Astrocyte (in vitro differentiated cells and primary cell): ENCODE results near the gene PET100. TPM values are rescaled to one million over a fixed set of nuclear protein-coding genes. Genes with fewer than 3 reads are reported as not detected.

Source experiments
- DNase-seq: peaks from one replicate; pipeline ENCODE4 v3.0.0-alpha.2; 2010; ENCODE audit warnings: low read depth
- FAIRE-seq: peaks from 2 replicates; lab custom pipeline; 2011; peaks lifted over from hg19 to GRCh38; lab: Jason Lieb, UNC
- H2AFZ ChIP-seq: 2 replicates; pipeline ENCODE4 v1.6.0; 2012; ENCODE audit warnings: low read depth, low read length, inconsistent platforms
- H3K27ac ChIP-seq: 2 replicates; pipeline ENCODE4 v1.5.1; 2011; ENCODE audit warnings: low read depth, low read length, inconsistent platforms
- H3K27me3 ChIP-seq: 2 replicates; pipeline ENCODE4 v1.6.0; 2011; ENCODE audit warnings: low read length, inconsistent platforms; ENCODE audit not compliant: insufficient read depth
- H3K36me3 ChIP-seq: 2 replicates; pipeline ENCODE4 v1.5.1; 2011; ENCODE audit warnings: low read length, inconsistent platforms; ENCODE audit not compliant: insufficient read depth
- H3K4me1 ChIP-seq: 2 replicates; pipeline ENCODE4 v1.5.1; 2011; ENCODE audit warnings: low read length, inconsistent platforms; ENCODE audit not compliant: insufficient read depth
- H3K4me2 ChIP-seq: 2 replicates; pipeline ENCODE4 v1.6.0; 2012; ENCODE audit warnings: low read length, inconsistent platforms
- H3K4me3 ChIP-seq: 2 replicates; pipeline ENCODE4 v1.5.1; 2011; ENCODE audit warnings: low read depth, mild to moderate bottlenecking, low read length, inconsistent platforms; ENCODE audit not compliant: insufficient read depth
- H3K79me2 ChIP-seq: 2 replicates; pipeline ENCODE4 v1.6.0; 2012; ENCODE audit warnings: mild to moderate bottlenecking, low read length, inconsistent platforms; ENCODE audit not compliant: insufficient read depth
- H3K9ac ChIP-seq: 2 replicates; pipeline ENCODE4 v1.6.0; 2012; ENCODE audit warnings: mild to moderate bottlenecking, low read length, inconsistent platforms
- H3K9me3 ChIP-seq: 2 replicates; pipeline ENCODE4 v1.5.1; 2012; ENCODE audit warnings: low read depth, mild to moderate bottlenecking, low read length, inconsistent platforms; ENCODE audit not compliant: insufficient read depth
- H4K20me1 ChIP-seq: 2 replicates; pipeline ENCODE4 v1.6.0; 2012; ENCODE audit warnings: low read length, inconsistent platforms; ENCODE audit not compliant: insufficient read depth
- H3K27ac Mint-ChIP-seq: one replicate; pipeline ENCODE4 v1.8.0; 2021; ENCODE audit warnings: mild to moderate bottlenecking, mixed read lengths; ENCODE audit not compliant: unreplicated experiment
- H3K27me3 Mint-ChIP-seq: one replicate; pipeline ENCODE4 v1.8.0; 2021; ENCODE audit warnings: low read depth, mixed read lengths; ENCODE audit not compliant: unreplicated experiment
- H3K36me3 Mint-ChIP-seq: one replicate; pipeline ENCODE4 v1.8.0; 2021; ENCODE audit warnings: low read depth, mixed read lengths; ENCODE audit not compliant: unreplicated experiment
- H3K4me1 Mint-ChIP-seq: one replicate; pipeline ENCODE4 v1.8.0; 2021; ENCODE audit warnings: low read depth, mixed read lengths; ENCODE audit not compliant: unreplicated experiment
- H3K4me3 Mint-ChIP-seq: one replicate; pipeline ENCODE4 v1.8.0; 2021; ENCODE audit warnings: mild to moderate bottlenecking, moderate library complexity, mixed read lengths; ENCODE audit not compliant: unreplicated experiment
- H3K9me3 Mint-ChIP-seq: one replicate; pipeline ENCODE4 v1.8.0; 2021; ENCODE audit warnings: mild to moderate bottlenecking, mixed read lengths; ENCODE audit not compliant: unreplicated experiment
- CTCF ChIP-seq: IDR thresholded peaks from 2 replicates; pipeline ENCODE4 v1.5.1; 2011; ENCODE audit warnings: low read depth, mild to moderate bottlenecking, inconsistent platforms, low read length, moderate library complexity; ENCODE audit not compliant: insufficient read depth
- EZH2 ChIP-seq: IDR thresholded peaks from 2 replicates; pipeline ENCODE4 v1.6.1; 2012; ENCODE audit warnings: mild to moderate bottlenecking, low read length, inconsistent platforms; ENCODE audit not compliant: insufficient read depth
- total RNA-seq: library from RNA; stranded (reverse); gene quantifications from 2 replicates; pipeline ENCODE4 v1.2.1, GENCODE V29; 2021

Gene PET100
- total RNA-seq, 1 donor from 2014 or later: 95.8 TPM

GRCh38 chr19:7625763-7626372 is 3.7 kb upstream of the PET100 start:
- Histone ChIP-seq H3K27me3 (no peaks in the 10 kb centered on the region), H3K4me3 (no peak overlapping the region), H2AFZ (no peak overlapping the region), H3K79me2 (peaks cover 56% of the 10 kb centered on the region), H4K20me1 (peaks cover 17% of the 10 kb centered on the region), H3K27ac (no peak overlapping the region), H3K4me2 (no peak overlapping the region), H3K9ac (no peak overlapping the region), H3K36me3 (peaks cover 4% of the 10 kb centered on the region), H3K9me3 (no peaks in the 10 kb centered on the region), H3K4me1 (peaks cover 13% of the 10 kb centered on the region)
- no peaks in the 10 kb centered on the region for H3K27me3 Mint-ChIP-seq
- DNase-seq (no peak), FAIRE-seq (no peak)
- H3K4me1 Mint-ChIP-seq: peaks cover 12% of the 10 kb centered on the region
- TF ChIP-seq EZH2: no peak
- TF ChIP-seq CTCF: no peak
- peaks cover 13% of the 10 kb centered on the region for H3K36me3 Mint-ChIP-seq
- peaks cover 1% of the 10 kb centered on the region for H3K9me3 Mint-ChIP-seq
- no peak overlapping the region for H3K4me3 Mint-ChIP-seq
- no peak overlapping the region for H3K27ac Mint-ChIP-seq

- DNase-seq (no peak), FAIRE-seq (no peak)
- H3K36me3 Mint-ChIP-seq: peaks cover 10% of the 10 kb centered on the region
- no peaks in the 10 kb centered on the region for H3K27me3 ChIP-seq
- H3K79me2 ChIP-seq: peaks cover 65% of the 10 kb centered on the region
- peak overlapping the region; percentile 34 for H3K4me3 Mint-ChIP-seq
- no peak overlapping the region for H3K27ac Mint-ChIP-seq
- no peaks in the 10 kb centered on the region for H3K9me3 ChIP-seq
- peaks cover 17% of the 10 kb centered on the region for H4K20me1 ChIP-seq
- H2AFZ ChIP-seq: no peak overlapping the region
- peaks cover 13% of the 10 kb centered on the region for H3K4me1 ChIP-seq
- peaks cover 14% of the 10 kb centered on the region for H3K4me1 Mint-ChIP-seq
- H3K4me2 ChIP-seq: no peak overlapping the region
- no peak overlapping the region for H3K27ac ChIP-seq
- peaks cover 4% of the 10 kb centered on the region for H3K36me3 ChIP-seq
- no peaks in the 10 kb centered on the region for H3K27me3 Mint-ChIP-seq
- H3K9ac ChIP-seq: no peak overlapping the region
- peaks cover 1% of the 10 kb centered on the region for H3K9me3 Mint-ChIP-seq
- H3K4me3 ChIP-seq: no peak overlapping the region
- TF ChIP-seq CTCF (no peak), EZH2 (no peak)
These were observed 2.4 kb upstream of the PET100 start for GRCh38 chr19:7627166-7627565.

- H3K4me1 Mint-ChIP-seq: peaks cover 14% of the 10 kb centered on the region
- H3K27me3 Mint-ChIP-seq: no peaks in the 10 kb centered on the region
- H3K9me3 Mint-ChIP-seq: peaks cover 1% of the 10 kb centered on the region
- peak overlapping the region; percentile 100 for H3K4me3 Mint-ChIP-seq
- peaks cover 67% of the 10 kb centered on the region for H3K79me2 ChIP-seq
- no peaks in the 10 kb centered on the region for H3K27me3 ChIP-seq
- peak overlapping the region; percentile 98 for H3K9ac ChIP-seq
- no peaks in the 10 kb centered on the region for H3K9me3 ChIP-seq
- peak overlapping the region; percentile 82 for H3K27ac ChIP-seq
- H3K4me3 ChIP-seq: peak overlapping the region; percentile 98
- H3K4me1 ChIP-seq: peaks cover 13% of the 10 kb centered on the region
- no peak for TF ChIP-seq EZH2
- TF ChIP-seq CTCF: no peak
- DNase-seq (no peak), FAIRE-seq (no peak)
- H3K36me3 Mint-ChIP-seq: peaks cover 5% of the 10 kb centered on the region
- peaks cover 17% of the 10 kb centered on the region for H4K20me1 ChIP-seq
- H3K36me3 ChIP-seq: no peaks in the 10 kb centered on the region
- H3K4me2 ChIP-seq: peak overlapping the region; percentile 95
- peak overlapping the region; percentile 100 for H3K27ac Mint-ChIP-seq
- peak overlapping the region; percentile 77 for H2AFZ ChIP-seq
These were observed 843 bp upstream of the PET100 start for GRCh38 chr19:7628589-7629311.
